DOHH2 (cell line): Measurements from ENCODE around the gene RCOR3.
"Not testable (repeated sequence)": the region's sequence is repeated elsewhere in the genome, so short reads cannot be mapped to it uniquely, and the experiment has no call there.

ENCODE experiments used
- CTCF ChIP-seq: fragments of 200-600 bp; sonication (generic); IDR thresholded peaks from one replicate; pipeline ENCODE4 v1.5.1; 2014; ENCODE audit warnings: antibody characterized with exemption, mild to moderate bottlenecking, low read depth, low read length; ENCODE audit not compliant: poor library complexity, severe bottlenecking
- EZH2phosphoT487 ChIP-seq: fragments of 200-600 bp; sonication (generic); IDR thresholded peaks from 2 replicates; pipeline ENCODE4 v1.6.1; 2017; ENCODE audit warnings: borderline replicate concordance, mild to moderate bottlenecking, antibody characterized with exemption, low read length, moderate library complexity, mixed read lengths

DNA sequence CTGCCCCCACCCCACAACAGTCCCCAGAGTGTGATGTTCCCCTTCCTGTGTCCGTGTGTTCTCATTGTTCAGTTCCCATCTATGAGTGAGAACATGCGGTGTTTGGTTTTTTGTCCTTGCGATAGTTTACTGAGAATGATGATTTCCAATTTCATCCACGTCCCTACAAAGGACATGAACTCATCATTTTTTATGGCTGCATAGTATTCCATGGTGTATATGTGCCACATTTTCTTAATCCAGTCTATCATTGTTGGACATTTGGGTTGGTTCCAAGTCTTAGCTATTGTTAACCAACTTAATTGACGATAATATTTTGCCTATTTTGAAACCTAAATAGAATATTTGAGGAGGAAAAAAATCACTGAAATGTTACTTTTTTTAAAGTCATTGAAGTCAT lies 3.9 kb downstream of the RCOR3 start:
- TF ChIP-seq CTCF, EZH2phosphoT487: not testable (repeated sequence)
